Measurements from ENCODE around the gene MYH3. TPM values are rescaled to one million over a fixed set of nuclear protein-coding genes. Genes with fewer than 3 reads are reported as not detected.
A peak's percentile ranks its signal among the peaks of the same experiment; 100 is the strongest.

Gene MYH3
- total and polyA plus RNA-seq, 2 donors from 2014 or later, result 2.5 to 2.9 TPM

- Histone ChIP-seq H3K27me3 (ENCODE audit: control insufficient read depth, insufficient read depth, low read length) (no peaks in the 10 kb centered on the region), H3K4me1 (ENCODE audit: control insufficient read depth in 2 of 3, insufficient read depth in 2 of 3, low read depth in 1 of 3, low read length in 3 of 3) (no peaks in the 10 kb centered on the region), H3K9me3 (ENCODE audit: control insufficient read depth in 2 of 3, insufficient read depth in 1 of 3, low read length in 3 of 3) (no peaks in the 10 kb centered on the region), H3K4me3 (ENCODE audit: low read length in 3 of 3) (no peak overlapping the region), H3K27ac (ENCODE audit: low read depth in 2 of 2, low read length in 2 of 2) (no peak overlapping the region), H3K36me3 (ENCODE audit: control insufficient read depth in 2 of 3, insufficient read depth in 3 of 3, low read length in 3 of 3) (no peaks in the 10 kb centered on the region), H3K9ac (ENCODE audit: low read length in 3 of 3) (no peak overlapping the region)
- intact Hi-C loops (cut with DNase I), result loop anchor here (10.0 kb wide), 1 partner anchor 692 kb away; no protein-coding TSS in a partner anchor
- TF ChIP-seq CTCF (IDR thresholded peaks at IDR 0.05; ENCODE audit: borderline replicate concordance, extremely low read depth, insufficient read depth), result peak; percentile 94
- peak; percentile 63 to 82 (median 76) for DNase-seq
- no peak for FAIRE-seq
Measured at GRCh38 chr17:10616502-10617119, 40.5 kb downstream of the MYH3 start.

GRCh38 chr17:10614536-10615155 lies 42.5 kb downstream of the MYH3 start:
- Histone ChIP-seq H3K9me3 (ENCODE audit: control insufficient read depth in 2 of 3, insufficient read depth in 1 of 3, low read length in 3 of 3) (no peaks in the 10 kb centered on the region), H3K36me3 (ENCODE audit: control insufficient read depth in 2 of 3, insufficient read depth in 3 of 3, low read length in 3 of 3) (no peaks in the 10 kb centered on the region), H3K9ac (ENCODE audit: low read length in 3 of 3) (no peak overlapping the region), H3K27ac (ENCODE audit: low read depth in 2 of 2, low read length in 2 of 2) (no peak overlapping the region), H3K4me1 (ENCODE audit: control insufficient read depth in 2 of 3, insufficient read depth in 2 of 3, low read depth in 1 of 3, low read length in 3 of 3) (no peaks in the 10 kb centered on the region), H3K4me3 (ENCODE audit: low read length in 3 of 3) (no peak overlapping the region), H3K27me3 (ENCODE audit: control insufficient read depth, insufficient read depth, low read length) (no peaks in the 10 kb centered on the region)
- intact Hi-C loops (cut with DNase I), result loop anchor here (10.0 kb wide), 1 partner anchor 690 kb away; no protein-coding TSS in a partner anchor
- TF ChIP-seq CTCF (IDR thresholded peaks at IDR 0.05; ENCODE audit: borderline replicate concordance, extremely low read depth, insufficient read depth), result peak; percentile 69
- FAIRE-seq (no peak), DNase-seq (peak in 4 of 5 donors; percentile 82 to 91 (median 86))

GRCh38 chr17:10613775-10614513 lies 43.2 kb downstream of the MYH3 start:
- no peak overlapping the region for H3K4me3 ChIP-seq (ENCODE audit: low read length in 3 of 3)
- H3K4me1 ChIP-seq (ENCODE audit: control insufficient read depth in 2 of 3, insufficient read depth in 2 of 3, low read depth in 1 of 3, low read length in 3 of 3), result no peaks in the 10 kb centered on the region
- intact Hi-C loops (cut with DNase I), result loop anchor here (10.0 kb wide), 1 partner anchor 689 kb away; no protein-coding TSS in a partner anchor
- FAIRE-seq (no peak), DNase-seq (peak in 1 of 5 donors; percentile 32)
- no peaks in the 10 kb centered on the region for H3K27me3 ChIP-seq (ENCODE audit: control insufficient read depth, insufficient read depth, low read length)
- no peak for TF ChIP-seq CTCF (IDR thresholded peaks at IDR 0.05; ENCODE audit: borderline replicate concordance, extremely low read depth, insufficient read depth)
- H3K27ac ChIP-seq (ENCODE audit: low read depth in 2 of 2, low read length in 2 of 2), result no peak overlapping the region
- no peaks in the 10 kb centered on the region for H3K36me3 ChIP-seq (ENCODE audit: control insufficient read depth in 2 of 3, insufficient read depth in 3 of 3, low read length in 3 of 3)
- no peaks in the 10 kb centered on the region for H3K9me3 ChIP-seq (ENCODE audit: control insufficient read depth in 2 of 3, insufficient read depth in 1 of 3, low read length in 3 of 3)
- no peak overlapping the region for H3K9ac ChIP-seq (ENCODE audit: low read length in 3 of 3)

Data from kidney (tissue), 14 donors.